Amniotic stem cell (primary cell): ENCODE results near the gene PCSK5.

Experiments used
- DNase-seq: peaks from one replicate; lab custom pipeline; 2025; lab: John Stamatoyannopoulos, UW

The PCSK5 gene

GRCh38 chr9:75921391-75922127, 31.1 kb downstream of the PCSK5 start:
- no peak for DNase-seq

GRCh38 chr9:75926385-75926784, 35.9 kb downstream of the PCSK5 start:
- DNase-seq, result no peak

GRCh38 chr9:75927356-75927755, 36.9 kb downstream of the PCSK5 start:
- no peak for DNase-seq

DNA sequence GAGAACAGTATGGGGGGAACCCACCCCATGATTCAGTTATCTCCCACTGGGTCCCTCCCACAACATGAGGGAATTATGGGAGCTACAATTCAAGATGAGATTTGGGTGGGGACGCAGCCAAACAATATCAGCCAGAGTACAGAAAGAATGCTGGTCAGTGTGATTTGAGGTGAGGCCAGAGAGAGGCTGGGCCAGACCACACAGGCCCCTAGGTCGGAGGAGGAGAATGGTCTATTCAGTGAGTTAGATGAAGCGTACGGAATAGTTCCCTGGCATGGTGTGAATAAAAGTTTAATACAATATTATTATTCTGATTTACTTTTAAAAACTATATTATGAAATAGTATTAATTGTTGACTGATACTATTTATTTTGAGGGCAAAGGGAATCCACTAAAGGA, 39.7 kb downstream of the PCSK5 start:
- DNase-seq, result no peak

GRCh38 chr9:75930730-75931321, 40.4 kb downstream of the PCSK5 start:
- no peak for DNase-seq

DNA sequence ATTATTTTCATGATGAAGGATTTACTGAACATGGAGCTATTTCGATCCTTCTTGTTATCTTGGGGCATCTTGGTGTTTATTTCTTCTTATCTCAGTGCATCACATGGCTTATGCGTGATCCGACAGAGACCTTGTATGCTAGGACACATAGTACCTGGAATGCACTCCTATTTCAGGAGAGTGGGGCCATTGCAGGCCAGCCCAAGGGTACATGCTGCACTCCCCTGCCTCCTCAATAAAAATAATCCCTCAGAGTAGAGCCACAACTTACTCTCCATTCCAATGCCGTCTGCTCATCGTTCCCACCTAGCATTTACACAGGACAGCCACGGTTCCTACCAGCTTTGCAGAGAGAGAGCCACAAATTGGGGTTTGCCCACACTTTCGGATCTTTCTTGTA, 43.5 kb downstream of the PCSK5 start:
- no peak for DNase-seq

GRCh38 chr9:75935591-75935990, 45.1 kb downstream of the PCSK5 start:
- DNase-seq, result no peak

- DNase-seq, result no peak
These were observed 47.2 kb downstream of the PCSK5 start for GRCh38 chr9:75937521-75938258.

DNA sequence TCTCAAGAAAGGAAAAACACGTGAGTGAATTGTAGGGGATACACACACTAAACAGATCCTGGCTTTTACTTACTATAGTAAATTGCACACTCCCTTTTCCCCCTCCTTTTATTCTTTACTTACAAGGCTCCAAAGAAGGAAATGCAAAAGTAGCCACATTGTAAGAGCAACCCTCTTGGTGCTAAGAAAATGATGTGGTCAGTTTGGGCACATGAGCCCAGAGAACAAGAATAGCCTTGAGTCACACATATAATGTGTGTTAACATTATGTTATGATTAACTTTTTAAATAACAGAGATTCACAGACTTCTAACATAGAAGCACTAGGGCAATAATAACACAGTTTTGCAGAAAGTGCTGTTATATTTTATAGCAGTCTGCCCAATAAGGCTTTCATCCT, 48.5 kb downstream of the PCSK5 start:
- no peak for DNase-seq

- no peak for DNase-seq
These were observed 49.2 kb downstream of the PCSK5 start for GRCh38 chr9:75939536-75940111.

- DNase-seq, result no peak
These were observed 50.6 kb downstream of the PCSK5 start for GRCh38 chr9:75941066-75941465.

GRCh38 chr9:75941577-75942311, 51.3 kb downstream of the PCSK5 start:
- DNase-seq, result no peak

DNA sequence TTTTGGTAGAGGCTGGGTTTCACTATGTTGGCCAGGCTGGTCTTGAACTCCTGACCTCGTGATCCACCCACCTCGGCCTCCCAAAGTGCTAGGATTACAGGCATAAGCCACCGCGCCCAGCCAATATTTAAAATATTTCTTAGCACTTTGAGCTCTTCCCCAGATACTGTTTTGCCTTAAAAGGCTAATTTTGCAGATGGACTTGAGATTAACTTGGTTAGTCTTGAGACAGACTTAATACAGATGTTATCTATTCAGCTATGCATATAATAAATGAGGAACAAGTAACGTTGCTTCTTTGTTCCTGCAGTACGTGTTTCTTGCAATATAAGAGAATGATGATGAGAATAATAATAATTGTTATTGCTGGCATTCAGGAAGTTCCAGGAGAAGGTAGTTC, 56.3 kb downstream of the PCSK5 start:
- DNase-seq, result no peak

DNA sequence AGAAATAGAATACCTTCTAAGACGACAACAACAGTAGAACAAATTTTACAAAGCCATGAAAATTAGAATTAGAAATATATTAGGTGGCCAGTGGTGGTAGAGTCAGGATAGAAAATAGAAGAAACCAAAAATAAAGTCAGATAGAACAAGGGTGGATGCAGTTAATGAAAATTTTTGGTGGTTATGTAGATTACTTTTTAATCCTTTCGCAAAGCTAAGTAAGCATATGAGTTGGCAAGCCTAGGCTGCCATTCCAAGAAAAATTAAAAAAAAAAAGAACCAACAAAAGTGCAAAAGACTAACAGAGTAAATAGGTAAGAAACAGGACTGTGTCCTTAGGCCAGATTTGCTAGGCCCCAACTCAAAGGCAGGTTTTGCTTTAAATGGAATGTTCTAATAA, 56.8 kb downstream of the PCSK5 start:
- DNase-seq, result no peak

DNA sequence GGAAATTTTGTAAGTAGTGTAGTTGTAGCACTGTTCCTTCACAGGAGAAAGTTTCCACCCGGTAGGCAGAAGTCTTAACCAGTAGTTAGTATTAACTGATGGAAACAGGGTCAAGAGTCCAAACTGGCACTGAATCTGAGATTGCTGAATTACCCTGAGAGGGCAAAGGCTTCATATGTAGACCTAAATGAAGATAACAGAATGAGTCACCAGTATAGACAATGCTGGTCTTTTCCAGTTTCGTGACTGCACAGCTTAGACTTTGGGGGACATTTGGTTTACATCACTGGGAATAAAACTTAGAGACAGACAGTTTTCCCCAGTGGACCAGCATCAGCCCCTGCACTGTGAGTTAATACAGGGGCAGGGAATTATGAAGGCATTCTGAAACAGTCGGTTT, 60.5 kb downstream of the PCSK5 start:
- no peak for DNase-seq

DNA sequence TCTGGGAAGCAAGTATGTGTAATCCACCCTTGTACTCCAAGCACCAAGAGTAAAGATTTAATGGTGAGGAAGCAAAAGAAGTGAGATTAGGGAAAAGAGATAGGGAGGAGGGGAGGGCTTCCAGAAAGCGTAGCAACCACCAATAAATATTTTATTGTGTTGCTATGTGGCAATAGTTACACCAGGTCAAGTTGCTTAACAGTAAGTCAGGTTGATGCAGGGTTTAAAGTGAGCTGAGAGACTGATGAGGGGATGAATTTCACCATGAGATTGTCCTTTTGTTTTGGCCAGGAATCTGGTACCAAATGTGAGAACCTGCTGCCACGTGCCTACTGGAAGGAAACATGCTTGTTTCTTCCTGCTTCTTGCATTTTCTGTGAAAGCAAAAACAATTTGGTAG, 62.7 kb downstream of the PCSK5 start:
- DNase-seq, result no peak

DNA sequence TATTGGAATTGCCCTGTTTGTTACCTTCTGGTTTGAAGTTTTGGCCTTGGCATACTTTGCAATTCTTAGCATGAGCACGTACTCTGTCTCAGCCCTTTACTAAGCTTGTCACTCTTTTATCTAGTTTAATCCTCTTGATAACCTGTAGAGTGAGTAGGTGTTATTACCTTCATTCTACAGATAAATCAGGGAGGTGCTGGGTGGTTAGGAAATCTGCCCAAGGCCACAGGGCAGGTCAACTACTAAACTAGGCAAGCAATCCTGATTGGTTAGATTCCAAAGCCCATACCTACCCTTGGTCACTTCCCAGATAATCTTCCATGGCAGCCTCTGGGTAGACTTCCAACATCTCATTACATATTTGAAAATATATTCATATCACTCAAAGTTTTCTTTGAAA, 65.7 kb downstream of the PCSK5 start:
- no peak for DNase-seq

GRCh38 chr9:75957116-75957515, 66.6 kb downstream of the PCSK5 start:
- DNase-seq, result no peak

DNA sequence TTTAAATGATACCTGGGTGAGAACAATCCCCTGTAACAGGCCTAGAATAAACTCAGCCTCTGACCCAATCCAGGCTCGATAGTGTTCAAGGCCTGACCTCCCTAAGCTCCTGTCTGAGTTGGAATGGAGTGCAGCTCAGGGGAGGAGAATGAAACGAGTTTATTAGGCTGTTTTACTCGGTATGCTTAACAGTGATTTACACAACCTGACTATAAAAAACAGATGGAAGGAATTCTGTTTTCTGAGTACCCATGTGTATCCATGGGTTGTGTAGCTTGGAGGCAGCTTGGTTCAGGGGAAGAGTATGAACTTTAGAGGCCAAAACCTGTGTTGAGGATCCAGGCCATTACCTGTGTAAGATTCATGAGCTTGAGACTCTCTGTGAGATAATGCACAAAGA, 67.8 kb downstream of the PCSK5 start:
- no peak for DNase-seq

- no peak for DNase-seq
These were observed 70.1 kb downstream of the PCSK5 start for GRCh38 chr9:75960551-75960950.

GRCh38 chr9:75962013-75962661, 71.7 kb downstream of the PCSK5 start:
- DNase-seq, result no peak

DNA sequence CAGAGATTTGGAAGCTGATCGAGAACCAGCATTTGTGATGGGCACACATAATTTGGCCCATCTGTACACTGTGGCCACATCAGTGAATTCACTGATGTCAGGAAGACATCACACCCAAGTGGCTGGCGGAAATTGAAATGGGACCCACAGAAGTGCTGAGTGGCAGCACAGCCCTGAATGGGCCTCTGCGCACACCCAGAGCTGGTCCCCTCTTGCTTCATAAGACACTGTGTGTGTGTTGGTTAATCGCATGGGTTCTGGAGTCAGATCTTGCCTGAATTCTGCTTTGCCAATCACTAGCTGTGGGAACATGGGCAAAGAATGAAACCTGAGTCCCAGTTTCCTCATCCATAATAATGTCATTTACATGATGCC, 72.2 kb downstream of the PCSK5 start:
- no peak for DNase-seq
